OCI-LY1 (cell line): ENCODE measurements around the gene TMEM212.

ENCODE experiments used
- H2AFZ ChIP-seq: fragments of 200-600 bp; sonication (generic), shearing (Covaris generic); 2 replicates; pipeline ENCODE4 v1.6.0; 2014; ENCODE audit warnings: antibody characterized with exemption, mild to moderate bottlenecking, low read length
- H3F3A ChIP-seq: fragments of 200-600 bp; sonication (generic), shearing (Covaris generic); 2 replicates; pipeline ENCODE4 v1.6.0; 2014; ENCODE audit warnings: mild to moderate bottlenecking, antibody characterized with exemption, low read length, moderate library complexity; ENCODE audit not compliant: insufficient read depth
- H3K27ac ChIP-seq: fragments of 200-600 bp; sonication (generic); 2 replicates; pipeline ENCODE4 v1.5.1; 2014; ENCODE audit warnings: low read length, mixed run types, mild to moderate bottlenecking, low read depth; ENCODE audit not compliant: poor library complexity, severe bottlenecking
- H3K27me3 ChIP-seq: fragments of 200-600 bp; sonication (generic); 2 replicates; pipeline ENCODE4 v1.6.0; 2014; ENCODE audit warnings: antibody characterized with exemption, mild to moderate bottlenecking, low read length, moderate library complexity; ENCODE audit not compliant: insufficient read depth
- H3K36me3 ChIP-seq: fragments of 200-600 bp; sonication (generic); 2 replicates; pipeline ENCODE4 v1.6.1; 2014; ENCODE audit warnings: mild to moderate bottlenecking, antibody characterized with exemption, low read length, moderate library complexity, mixed read lengths; ENCODE audit not compliant: insufficient read depth
- H3K4me1 ChIP-seq: fragments of 200-600 bp; sonication (generic); 2 replicates; pipeline ENCODE4 v1.5.1; 2014; ENCODE audit warnings: mild to moderate bottlenecking, low read length, moderate library complexity; ENCODE audit not compliant: insufficient read depth, severe bottlenecking
- H3K4me2 ChIP-seq: fragments of 200-600 bp; sonication (generic), shearing (Covaris generic); 2 replicates; pipeline ENCODE4 v1.6.1; 2014; ENCODE audit warnings: low read length
- H3K4me3 ChIP-seq: fragments of 200-600 bp; sonication (generic); 2 replicates; pipeline ENCODE4 v1.5.1; 2014; ENCODE audit warnings: low read length, low read depth, mild to moderate bottlenecking, mixed read lengths; ENCODE audit not compliant: poor library complexity, severe bottlenecking
- H3K79me2 ChIP-seq: fragments of 200-600 bp; shearing (Covaris generic); 2 replicates; pipeline ENCODE4 v1.6.1; 2016; ENCODE audit warnings: mixed run types, low read length, mixed read lengths; ENCODE audit not compliant: insufficient read depth
- H3K9ac ChIP-seq: fragments of 200-600 bp; sonication (generic), shearing (Covaris generic); 2 replicates; pipeline ENCODE4 v1.6.1; 2014; ENCODE audit warnings: mild to moderate bottlenecking, low read length, mixed read lengths
- H3K9me2 ChIP-seq: fragments of 200-600 bp; sonication (generic), shearing (Covaris generic); 2 replicates; pipeline ENCODE4 v1.6.1; 2014; ENCODE audit warnings: low read depth, mild to moderate bottlenecking, low read length, mixed read lengths
- H3K9me3 ChIP-seq: fragments of 200-600 bp; shearing (Covaris generic); 2 replicates; pipeline ENCODE4 v1.6.1; 2014; ENCODE audit warnings: low read length, mixed read lengths
- H4K20me1 ChIP-seq: fragments of 200-600 bp; sonication (generic), shearing (Covaris generic); 2 replicates; pipeline ENCODE4 v1.6.0; 2016; ENCODE audit warnings: mild to moderate bottlenecking, low read length; ENCODE audit not compliant: insufficient read depth
- EZH2 ChIP-seq: fragments of 200-600 bp; sonication (generic), shearing (Covaris generic); IDR thresholded peaks from 2 replicates; pipeline ENCODE4 v1.8.0; 2017; ENCODE audit warnings: borderline replicate concordance, mixed run types, mild to moderate bottlenecking, antibody characterized with exemption, low read length, moderate library complexity, mixed read lengths
- TF ChIP-seq, protein P1 (sequence below): fragments of 200-600 bp; sonication (generic), shearing (Covaris generic); IDR thresholded peaks from 2 replicates; pipeline ENCODE4 v1.5.1; 2017; ENCODE audit warnings: mild to moderate bottlenecking, antibody characterized with exemption, low read length, moderate library complexity, mixed read lengths

Gene TMEM212

DNA sequence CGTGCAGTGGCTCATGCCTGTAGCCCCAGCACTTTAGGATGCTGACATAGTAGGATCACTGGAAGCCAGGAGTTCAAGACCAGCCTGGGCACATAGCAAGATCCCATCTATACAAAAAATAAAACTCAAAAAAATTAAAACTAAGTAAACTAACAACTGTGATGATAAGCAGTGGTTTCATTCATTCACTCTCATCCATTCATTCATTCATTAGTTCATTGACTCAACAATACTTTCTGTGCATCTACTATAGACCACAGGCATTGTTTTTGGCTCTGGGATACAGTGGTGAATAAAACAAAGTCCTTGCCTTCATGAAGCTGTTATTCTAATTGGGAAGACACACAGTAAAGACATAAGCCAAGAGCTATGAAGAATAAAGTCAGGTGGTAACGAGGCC, 7.5 kb upstream of the TMEM212 start:
- Histone ChIP-seq H3K36me3 (no peaks in the 10 kb centered on the region), H2AFZ (no peak overlapping the region), H3K4me2 (no peak overlapping the region), H3K9ac (no peak overlapping the region), H3K27ac (no peak overlapping the region), H4K20me1 (no peaks in the 10 kb centered on the region), H3K27me3 (no peaks in the 10 kb centered on the region), H3K79me2 (no peaks in the 10 kb centered on the region), H3K9me3 (no peaks in the 10 kb centered on the region), H3K9me2 (no peaks in the 10 kb centered on the region), H3F3A (no peaks in the 10 kb centered on the region), H3K4me3 (no peak overlapping the region), H3K4me1 (no peaks in the 10 kb centered on the region)
- TF ChIP-seq, protein P1, sequence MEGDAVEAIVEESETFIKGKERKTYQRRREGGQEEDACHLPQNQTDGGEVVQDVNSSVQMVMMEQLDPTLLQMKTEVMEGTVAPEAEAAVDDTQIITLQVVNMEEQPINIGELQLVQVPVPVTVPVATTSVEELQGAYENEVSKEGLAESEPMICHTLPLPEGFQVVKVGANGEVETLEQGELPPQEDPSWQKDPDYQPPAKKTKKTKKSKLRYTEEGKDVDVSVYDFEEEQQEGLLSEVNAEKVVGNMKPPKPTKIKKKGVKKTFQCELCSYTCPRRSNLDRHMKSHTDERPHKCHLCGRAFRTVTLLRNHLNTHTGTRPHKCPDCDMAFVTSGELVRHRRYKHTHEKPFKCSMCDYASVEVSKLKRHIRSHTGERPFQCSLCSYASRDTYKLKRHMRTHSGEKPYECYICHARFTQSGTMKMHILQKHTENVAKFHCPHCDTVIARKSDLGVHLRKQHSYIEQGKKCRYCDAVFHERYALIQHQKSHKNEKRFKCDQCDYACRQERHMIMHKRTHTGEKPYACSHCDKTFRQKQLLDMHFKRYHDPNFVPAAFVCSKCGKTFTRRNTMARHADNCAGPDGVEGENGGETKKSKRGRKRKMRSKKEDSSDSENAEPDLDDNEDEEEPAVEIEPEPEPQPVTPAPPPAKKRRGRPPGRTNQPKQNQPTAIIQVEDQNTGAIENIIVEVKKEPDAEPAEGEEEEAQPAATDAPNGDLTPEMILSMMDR = no peak
- no peak for TF ChIP-seq EZH2

DNA sequence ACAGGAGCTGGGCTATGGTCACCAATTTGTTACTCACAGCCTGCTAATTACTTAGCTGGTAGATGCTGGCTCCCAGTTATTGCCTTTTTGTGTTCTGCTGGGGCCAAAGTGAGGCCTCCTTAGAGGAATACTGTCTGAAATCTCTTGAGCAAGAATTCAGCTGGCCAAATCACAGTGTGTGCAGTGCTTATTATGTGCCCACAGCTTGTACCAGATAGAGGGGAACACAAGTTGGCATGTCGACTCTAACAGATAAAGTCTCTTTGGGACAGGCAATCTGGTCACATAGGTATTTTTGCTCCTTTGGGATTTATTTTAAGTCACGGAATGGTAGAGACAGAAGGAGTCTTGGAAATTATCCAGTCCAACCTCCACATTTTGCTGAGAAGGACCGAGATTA, 6.3 kb upstream of the TMEM212 start:
- Histone ChIP-seq H3K79me2 (no peaks in the 10 kb centered on the region), H3K36me3 (no peaks in the 10 kb centered on the region), H3F3A (no peaks in the 10 kb centered on the region), H3K27me3 (no peaks in the 10 kb centered on the region), H3K9me2 (no peaks in the 10 kb centered on the region), H3K27ac (no peak overlapping the region), H4K20me1 (no peaks in the 10 kb centered on the region), H3K4me1 (no peaks in the 10 kb centered on the region), H3K4me2 (no peak overlapping the region), H2AFZ (no peak overlapping the region), H3K9ac (no peak overlapping the region), H3K4me3 (no peak overlapping the region), H3K9me3 (no peaks in the 10 kb centered on the region)
- TF ChIP-seq, protein P1 = no peak
- TF ChIP-seq EZH2 = no peak

- Histone ChIP-seq H3K9ac (no peak overlapping the region), H3K79me2 (no peaks in the 10 kb centered on the region), H4K20me1 (no peaks in the 10 kb centered on the region), H3F3A (no peaks in the 10 kb centered on the region), H3K9me3 (no peaks in the 10 kb centered on the region), H3K4me3 (no peak overlapping the region), H3K9me2 (no peaks in the 10 kb centered on the region), H3K4me2 (no peak overlapping the region), H3K36me3 (no peaks in the 10 kb centered on the region), H3K27me3 (no peaks in the 10 kb centered on the region), H2AFZ (no peak overlapping the region), H3K27ac (no peak overlapping the region), H3K4me1 (no peaks in the 10 kb centered on the region)
- TF ChIP-seq, protein P1 = no peak
- no peak for TF ChIP-seq EZH2
These were observed 5.5 kb upstream of the TMEM212 start for GRCh38 chr3:171837698-171838097.
